Breast epithelium (tissue), 3 donors: Measurements from ENCODE around the gene TMTC2.

Experiments used
- POLR2AphosphoS5 ChIP-seq, 3 donors: sonication (generic); formaldehyde crosslinking; IDR thresholded peaks; one replicate each; pipeline ENCODE4 v1.6.1; 2017; ENCODE audit warnings: antibody characterized with exemption in 3 of 3
- TF ChIP-seq, protein P1 (sequence below), 3 donors: fragments of 450-650 bp; IDR thresholded peaks; one replicate each; pipeline ENCODE4 v1.5.1; 2016 to 2017; ENCODE audit warnings: antibody characterized with exemption in 3 of 3, mild to moderate bottlenecking in 3 of 3, moderate library complexity in 3 of 3

DNA sequence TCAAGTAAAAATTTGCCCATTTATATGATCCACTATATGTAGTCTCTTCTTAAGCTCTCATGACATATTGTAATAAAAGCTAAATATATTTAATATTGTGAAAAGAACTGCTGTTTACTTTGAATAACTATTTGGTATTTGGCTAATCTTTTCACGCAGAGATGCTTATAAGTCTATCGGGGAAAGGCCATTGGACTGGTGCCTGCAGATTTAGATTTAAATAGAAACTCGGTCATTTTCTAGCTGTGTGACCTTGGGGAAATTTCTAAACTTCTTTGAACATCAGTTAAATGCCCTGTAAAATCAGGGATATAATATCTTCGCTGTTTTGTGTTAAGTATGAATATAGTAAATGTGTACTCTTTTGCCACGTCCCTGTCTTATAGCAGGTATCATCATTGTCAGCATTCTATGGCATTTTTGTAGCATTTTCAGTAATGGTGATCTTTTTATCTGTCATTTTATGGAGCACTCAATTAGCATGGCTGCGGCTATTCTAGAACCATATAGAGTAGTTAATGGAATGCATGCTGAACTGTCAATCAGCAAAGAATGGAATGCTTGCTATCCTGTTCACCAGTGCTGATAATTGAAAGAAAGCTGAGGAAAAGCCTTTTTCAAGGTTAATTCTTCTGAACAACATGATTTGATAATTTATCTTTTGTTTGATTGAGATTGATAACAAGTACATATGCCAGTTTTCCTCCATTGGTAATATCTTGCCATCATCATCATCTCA is 181.2 kb downstream of the TMTC2 start:
- TF ChIP-seq, protein P1, sequence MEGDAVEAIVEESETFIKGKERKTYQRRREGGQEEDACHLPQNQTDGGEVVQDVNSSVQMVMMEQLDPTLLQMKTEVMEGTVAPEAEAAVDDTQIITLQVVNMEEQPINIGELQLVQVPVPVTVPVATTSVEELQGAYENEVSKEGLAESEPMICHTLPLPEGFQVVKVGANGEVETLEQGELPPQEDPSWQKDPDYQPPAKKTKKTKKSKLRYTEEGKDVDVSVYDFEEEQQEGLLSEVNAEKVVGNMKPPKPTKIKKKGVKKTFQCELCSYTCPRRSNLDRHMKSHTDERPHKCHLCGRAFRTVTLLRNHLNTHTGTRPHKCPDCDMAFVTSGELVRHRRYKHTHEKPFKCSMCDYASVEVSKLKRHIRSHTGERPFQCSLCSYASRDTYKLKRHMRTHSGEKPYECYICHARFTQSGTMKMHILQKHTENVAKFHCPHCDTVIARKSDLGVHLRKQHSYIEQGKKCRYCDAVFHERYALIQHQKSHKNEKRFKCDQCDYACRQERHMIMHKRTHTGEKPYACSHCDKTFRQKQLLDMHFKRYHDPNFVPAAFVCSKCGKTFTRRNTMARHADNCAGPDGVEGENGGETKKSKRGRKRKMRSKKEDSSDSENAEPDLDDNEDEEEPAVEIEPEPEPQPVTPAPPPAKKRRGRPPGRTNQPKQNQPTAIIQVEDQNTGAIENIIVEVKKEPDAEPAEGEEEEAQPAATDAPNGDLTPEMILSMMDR (IDR thresholded peaks at IDR 0.05), result no peak
- TF ChIP-seq POLR2AphosphoS5 (IDR thresholded peaks at IDR 0.05), result no peak
